Astrocyte of the spinal cord (primary cell): ENCODE results near the gene PPME1.

Experiments used
- DNase-seq: peaks from one replicate; pipeline ENCODE4 v3.0.0; 2011; ENCODE audit warnings: low read depth, low spot score
- H3K4me3 ChIP-seq: 2 replicates; pipeline ENCODE4 v1.5.1; 2011; ENCODE audit warnings: low read depth, mild to moderate bottlenecking, low read length, moderate library complexity
- in situ Hi-C: cut with HindIII; loops from 2 replicates; pipeline ENCODE4 v1.10.0; 2017; ENCODE audit warnings: low sequenced_read_pairs
- TF ChIP-seq, protein P1 (sequence below): IDR thresholded peaks from 2 replicates; pipeline ENCODE4 v1.5.1; 2012; ENCODE audit warnings: low read depth, mild to moderate bottlenecking, low read length, inconsistent platforms

Gene PPME1

DNA sequence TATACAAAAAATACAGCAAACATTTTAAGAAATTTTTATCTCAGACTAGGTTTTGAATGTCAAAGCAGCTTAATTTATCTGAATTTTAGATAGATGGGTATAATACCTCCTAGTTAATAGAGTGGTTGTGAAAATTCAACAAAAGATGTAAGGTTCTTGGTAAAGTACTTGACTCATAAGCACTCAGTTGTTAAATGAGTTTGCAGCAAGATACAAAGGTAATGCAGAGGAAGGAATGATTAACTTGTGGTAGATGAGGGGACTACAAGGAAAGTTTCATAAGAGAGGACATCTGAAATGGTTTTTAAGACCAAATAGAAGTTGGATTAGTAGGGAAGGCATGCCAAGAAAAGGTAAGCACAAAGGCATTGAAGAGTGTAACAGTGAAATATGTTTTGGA lies 37.4 kb downstream of the PPME1 start:
- no peak for DNase-seq
- in situ Hi-C loops = no loop called here
- TF ChIP-seq, protein P1, sequence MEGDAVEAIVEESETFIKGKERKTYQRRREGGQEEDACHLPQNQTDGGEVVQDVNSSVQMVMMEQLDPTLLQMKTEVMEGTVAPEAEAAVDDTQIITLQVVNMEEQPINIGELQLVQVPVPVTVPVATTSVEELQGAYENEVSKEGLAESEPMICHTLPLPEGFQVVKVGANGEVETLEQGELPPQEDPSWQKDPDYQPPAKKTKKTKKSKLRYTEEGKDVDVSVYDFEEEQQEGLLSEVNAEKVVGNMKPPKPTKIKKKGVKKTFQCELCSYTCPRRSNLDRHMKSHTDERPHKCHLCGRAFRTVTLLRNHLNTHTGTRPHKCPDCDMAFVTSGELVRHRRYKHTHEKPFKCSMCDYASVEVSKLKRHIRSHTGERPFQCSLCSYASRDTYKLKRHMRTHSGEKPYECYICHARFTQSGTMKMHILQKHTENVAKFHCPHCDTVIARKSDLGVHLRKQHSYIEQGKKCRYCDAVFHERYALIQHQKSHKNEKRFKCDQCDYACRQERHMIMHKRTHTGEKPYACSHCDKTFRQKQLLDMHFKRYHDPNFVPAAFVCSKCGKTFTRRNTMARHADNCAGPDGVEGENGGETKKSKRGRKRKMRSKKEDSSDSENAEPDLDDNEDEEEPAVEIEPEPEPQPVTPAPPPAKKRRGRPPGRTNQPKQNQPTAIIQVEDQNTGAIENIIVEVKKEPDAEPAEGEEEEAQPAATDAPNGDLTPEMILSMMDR = no peak
- H3K4me3 ChIP-seq = no peak overlapping the region

DNA sequence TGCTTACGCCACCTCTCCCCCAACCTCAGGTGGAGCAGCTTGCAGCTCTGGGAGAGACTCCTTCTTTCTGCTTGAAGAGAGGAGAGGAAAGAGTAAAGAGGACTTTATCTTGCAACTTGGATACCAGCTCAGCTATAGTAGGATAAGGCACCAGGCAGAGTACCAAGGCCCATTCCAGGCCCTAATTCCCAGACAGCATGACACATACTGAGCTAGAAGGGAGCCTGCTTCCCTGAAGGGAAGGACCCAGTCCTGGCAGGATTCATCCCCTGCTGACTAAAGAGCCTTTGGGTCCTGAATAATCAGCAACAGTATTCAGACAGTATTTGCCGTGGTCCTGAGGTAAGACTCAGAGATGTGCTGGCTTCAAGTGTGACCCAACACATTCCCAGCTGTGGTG lies 41.4 kb downstream of the PPME1 start:
- H3K4me3 ChIP-seq = no peak overlapping the region
- in situ Hi-C loops = no loop called here
- TF ChIP-seq, protein P1 = no peak
- DNase-seq = no peak

DNA sequence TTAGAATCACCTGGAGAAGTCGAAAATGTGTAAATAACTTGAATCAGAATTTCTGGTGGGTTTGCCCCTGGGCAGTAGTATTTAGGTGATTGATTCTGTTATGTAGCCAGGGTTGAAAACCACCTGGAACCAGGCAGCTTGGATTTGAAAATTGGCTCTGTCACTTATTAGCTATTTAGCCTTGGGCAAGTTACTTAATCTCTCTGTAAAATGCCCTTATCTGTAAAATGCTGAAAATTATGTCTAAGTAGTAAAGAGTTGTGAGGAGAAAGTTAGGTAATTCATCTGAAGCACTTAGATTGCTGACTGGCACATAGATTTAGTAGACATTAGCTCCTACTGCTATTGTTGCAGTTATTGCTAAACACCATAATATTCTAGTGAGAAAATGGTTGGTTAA lies 49.3 kb downstream of the PPME1 start:
- no peak for DNase-seq
- in situ Hi-C loops = no loop called here

DNA sequence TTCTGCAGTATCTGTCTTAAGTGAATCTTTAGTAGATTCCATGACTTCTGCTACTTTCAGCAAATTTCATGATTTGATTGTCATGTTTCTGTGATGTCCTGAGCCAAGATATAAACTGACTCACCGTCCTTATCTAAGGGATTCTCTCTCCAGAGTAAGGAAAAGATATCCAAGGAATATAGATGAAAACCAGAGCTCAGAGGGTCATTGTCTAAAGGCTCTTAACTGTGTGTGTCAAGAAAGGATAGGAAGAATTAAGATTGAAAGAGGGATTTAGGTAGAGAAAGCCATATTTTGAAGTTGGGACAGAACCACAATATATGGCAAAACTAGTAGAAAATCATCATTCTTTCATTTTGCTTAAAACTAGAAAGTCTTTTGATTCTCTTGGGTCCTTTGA lies 50.7 kb downstream of the PPME1 start:
- in situ Hi-C loops = no loop called here
- H3K4me3 ChIP-seq = no peak overlapping the region
- TF ChIP-seq, protein P1 = no peak
- DNase-seq = no peak

More for the DNA sequence above, 49.3 kb downstream of the PPME1 start:
- TF ChIP-seq, protein P1 = no peak
- H3K4me3 ChIP-seq = no peak overlapping the region

DNA sequence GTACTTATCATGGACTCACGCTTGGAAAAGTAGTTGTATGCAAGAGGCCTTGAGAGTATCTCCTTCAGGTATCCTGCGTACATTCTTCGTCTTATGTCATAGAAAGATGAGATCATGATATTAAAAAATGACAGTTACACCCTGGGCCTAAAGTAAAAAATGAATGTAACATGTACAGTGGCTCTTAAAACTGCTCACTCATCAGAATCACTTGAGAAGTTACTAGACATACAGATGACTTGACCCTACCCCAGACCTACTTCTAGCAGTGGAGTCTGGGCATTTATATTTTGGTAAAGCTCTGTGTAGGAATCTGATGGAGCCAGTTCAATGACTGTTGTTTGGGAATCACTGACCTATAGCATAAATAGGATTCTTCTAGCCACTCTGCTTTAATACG lies 54.5 kb downstream of the PPME1 start:
- in situ Hi-C loops = no loop called here
- TF ChIP-seq, protein P1 = no peak
- DNase-seq = no peak

DNA sequence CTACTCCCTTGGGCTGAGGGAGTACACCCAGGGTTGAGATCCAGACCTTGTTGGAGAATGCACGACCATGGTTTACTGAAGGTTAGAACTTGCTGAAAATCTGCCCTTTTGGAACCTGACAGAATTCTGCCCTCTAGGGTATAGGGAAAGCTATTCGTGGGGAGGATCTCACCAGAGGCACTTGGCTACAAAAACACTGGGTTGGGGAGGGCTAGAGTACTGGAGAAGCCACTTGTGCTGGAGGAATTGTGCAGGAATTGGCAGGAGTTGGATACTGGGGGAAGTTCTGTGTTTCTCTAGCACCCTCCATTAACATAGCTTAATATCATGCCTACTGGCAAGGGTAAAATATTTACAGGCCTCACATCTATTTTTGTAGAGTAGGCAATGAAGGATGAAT lies 55.8 kb downstream of the PPME1 start:
- TF ChIP-seq, protein P1 = no peak
- in situ Hi-C loops = no loop called here
- no peak overlapping the region for H3K4me3 ChIP-seq

More for the DNA sequence above, 54.5 kb downstream of the PPME1 start:
- no peak overlapping the region for H3K4me3 ChIP-seq

More for the DNA sequence above, 55.8 kb downstream of the PPME1 start:
- DNase-seq = no peak
